OCI-LY7 (cell line): ENCODE data around the gene TLR1. TPM values are rescaled to one million over a fixed set of nuclear protein-coding genes. Genes with fewer than 3 reads are reported as not detected.

Experiments
- BruUV-seq: library from RNA; stranded (reverse); fragments of 400-500 nt; replicated peaks from 2 replicates; lab custom pipeline; 2021; lab: Mats Ljungman, UMichigan
- CTCF ChIA-PET: fragments of 300-600 bp; sonication (Branson Sonifier 250); formaldehyde crosslinking; loops from one replicate; lab custom pipeline; 2022; ENCODE audit warnings: antibody characterized with exemption; ENCODE audit not compliant: unreplicated experiment; lab: Charles Lee
- POLR2A ChIA-PET: fragments of 300-600 bp; sonication (Branson Sonifier 250); formaldehyde crosslinking; loops from one replicate; lab custom pipeline; 2022; ENCODE audit warnings: antibody characterized with exemption; lab: Charles Lee
- DNase-seq: peaks from one replicate; pipeline ENCODE4 v3.0.0-alpha.2; 2015; ENCODE audit warnings: low spot score
- H2AFZ ChIP-seq: fragments of 200-600 bp; sonication (generic), shearing (Covaris generic); 2 replicates; pipeline ENCODE4 v1.6.1; 2014; ENCODE audit warnings: mild to moderate bottlenecking, antibody characterized with exemption, low read length, moderate library complexity
- H3K27ac ChIP-seq: fragments of 200-600 bp; sonication (generic); 2 replicates; pipeline ENCODE4 v1.5.1; 2014; ENCODE audit warnings: mixed run types, low read depth, mild to moderate bottlenecking, moderate library complexity, low read length, inconsistent platforms; ENCODE audit not compliant: poor library complexity, severe bottlenecking
- H3K36me3 ChIP-seq: fragments of 200-600 bp; sonication (generic); 2 replicates; pipeline ENCODE4 v1.6.1; 2014; ENCODE audit warnings: mild to moderate bottlenecking, antibody characterized with exemption, low read length, moderate library complexity, mixed read lengths; ENCODE audit not compliant: insufficient read depth
- H3K4me1 ChIP-seq: fragments of 200-600 bp; sonication (generic); 2 replicates; pipeline ENCODE4 v1.5.1; 2014; ENCODE audit warnings: mild to moderate bottlenecking, low read length; ENCODE audit not compliant: insufficient read depth, poor library complexity, severe bottlenecking
- H3K4me2 ChIP-seq: fragments of 200-600 bp; sonication (generic); 2 replicates; pipeline ENCODE4 v1.6.1; 2014; ENCODE audit warnings: mild to moderate bottlenecking, low read length
- H3K4me3 ChIP-seq: fragments of 200-600 bp; sonication (generic); 2 replicates; pipeline ENCODE4 v1.5.1; 2014; ENCODE audit warnings: mild to moderate bottlenecking, low read depth, low read length; ENCODE audit not compliant: poor library complexity, severe bottlenecking
- H3K79me2 ChIP-seq: fragments of 200-600 bp; sonication (generic); 2 replicates; pipeline ENCODE4 v1.6.1; 2016; ENCODE audit warnings: low read depth, mild to moderate bottlenecking, low read length, moderate library complexity, mixed read lengths; ENCODE audit not compliant: insufficient read depth
- H3K9me2 ChIP-seq: fragments of 200-600 bp; sonication (generic); 2 replicates; pipeline ENCODE4 v1.6.1; 2016; ENCODE audit warnings: mild to moderate bottlenecking, low read length, mixed read lengths; ENCODE audit not compliant: insufficient read depth
- H3K9me3 ChIP-seq: fragments of 200-600 bp; sonication (generic); 2 replicates; pipeline ENCODE4 v1.6.1; 2014; ENCODE audit warnings: mild to moderate bottlenecking, mixed run types, low read length, mixed read lengths
- H4K20me1 ChIP-seq: fragments of 200-600 bp; sonication (generic); 2 replicates; pipeline ENCODE4 v1.6.1; 2014; ENCODE audit warnings: mild to moderate bottlenecking, antibody characterized with exemption, low read length, moderate library complexity, mixed read lengths; ENCODE audit not compliant: insufficient read depth
- EZH2phosphoT487 ChIP-seq: fragments of 200-600 bp; sonication (generic); IDR thresholded peaks from 2 replicates; pipeline ENCODE4 v1.6.1; 2018; ENCODE audit warnings: low read depth, borderline replicate concordance, mild to moderate bottlenecking, mixed run types, antibody characterized with exemption, low read length, moderate library complexity, mixed read lengths
- intact Hi-C: fragments of 100-400 bp; cut with micrococcal nuclease; formaldehyde crosslinking; loops from one replicate; pipeline ENCODE4 v1.10.0; 2022; ENCODE audit not compliant: unreplicated experiment
- total RNA-seq, 2 experiments: library from RNA; depleted of rRNA in 1 of 2; stranded (reverse); fragments of >200 nt in 1 of 2; shearing (Covaris generic) in 1 of 2; gene quantifications; 2 replicates each; pipeline ENCODE4 v1.2.3, GENCODE V29; 2014 to 2022
- TF ChIP-seq, protein P1 (sequence below): fragments of 200-600 bp; sonication (generic); conservative IDR thresholded peaks from 2 replicates; pipeline ENCODE4 v1.5.1; 2014; ENCODE audit warnings: mild to moderate bottlenecking, antibody characterized with exemption, low read length, moderate library complexity, mixed read lengths

Gene TLR1
- total RNA-seq, 2 experiments from 2014 or later, result 3.3 to 7.4 TPM

DNA sequence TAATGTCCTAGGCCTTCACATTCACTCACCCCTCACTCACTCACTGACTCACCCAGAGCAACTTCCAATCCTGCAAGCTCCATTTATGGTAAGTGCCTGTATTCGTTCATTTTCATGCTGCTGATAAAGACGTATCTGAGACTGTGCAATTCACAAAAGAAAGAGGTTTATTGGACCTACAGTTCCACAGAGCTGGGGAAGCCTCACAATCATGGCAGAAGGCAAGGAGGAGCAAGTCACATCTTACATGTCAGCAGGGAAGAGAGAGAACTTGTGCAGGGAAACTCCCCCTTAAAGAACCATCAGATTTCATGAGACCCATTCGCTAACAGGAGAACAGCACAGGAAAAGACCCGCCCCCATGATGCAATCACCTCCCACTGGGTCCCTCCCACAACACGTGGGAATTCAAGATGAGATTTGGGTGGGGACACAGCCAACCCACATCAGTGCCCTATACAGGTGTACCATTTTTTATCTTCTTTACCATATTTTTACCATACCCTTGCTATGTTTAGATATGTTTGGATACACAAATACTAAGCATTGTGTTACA is 18.2 kb upstream of the TLR1 start:
- Histone ChIP-seq H3K9me2 (no peaks in the 10 kb centered on the region), H3K4me1 (no peaks in the 10 kb centered on the region), H3K4me3 (no peak overlapping the region), H2AFZ (no peak overlapping the region), H3K9me3 (no peaks in the 10 kb centered on the region; the same call in 1 of the 2 replicates), H3K79me2 (no peaks in the 10 kb centered on the region), H3K4me2 (no peak overlapping the region), H3K27ac (no peak overlapping the region), H3K36me3 (peaks cover 6% of the 10 kb centered on the region; the same call in 1 of the 2 replicates), H4K20me1 (no peaks in the 10 kb centered on the region)
- POLR2A ChIA-PET, result interaction anchor here (0.6 to 1.7 kb wide), 5 partner anchors 9 to 229 kb away, joined by 3 to 11 read pairs (median 5); no protein-coding TSS in a partner anchor
- CTCF ChIA-PET, result no interaction called here
- intact Hi-C loops, result no loop called here
- TF ChIP-seq EZH2phosphoT487, result no peak
- no peak for DNase-seq
- BruUV-seq, result no TSS peak

DNA sequence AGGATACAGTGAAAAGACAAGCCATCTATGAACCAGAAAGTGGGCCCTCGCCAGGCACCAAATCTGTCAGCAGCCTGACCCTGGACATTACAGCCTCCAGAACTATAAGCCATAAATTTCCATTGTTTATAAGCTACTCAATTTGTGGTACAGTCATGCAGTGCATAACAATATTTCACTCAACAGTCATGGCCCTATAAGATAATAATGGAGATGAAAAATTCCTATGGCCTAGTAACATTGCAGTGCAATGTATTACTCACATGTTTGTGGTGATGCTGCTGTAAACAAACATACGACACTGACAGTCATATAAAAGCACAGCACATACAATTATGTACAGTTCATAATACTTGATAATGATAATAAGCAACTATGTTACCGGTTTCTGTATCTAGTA is 17.1 kb upstream of the TLR1 start:
- Histone ChIP-seq H3K4me1 (peaks cover 6% of the 10 kb centered on the region), H3K36me3 (peaks cover 6% of the 10 kb centered on the region; the same call in 1 of the 2 replicates), H3K9me2 (no peaks in the 10 kb centered on the region), H2AFZ (no peak overlapping the region), H3K9me3 (no peaks in the 10 kb centered on the region; the same call in 1 of the 2 replicates), H4K20me1 (no peaks in the 10 kb centered on the region), H3K27ac (no peak overlapping the region), H3K79me2 (no peaks in the 10 kb centered on the region), H3K4me2 (no peak overlapping the region), H3K4me3 (no peak overlapping the region)
- POLR2A ChIA-PET, result interaction anchor here (1.0 to 1.7 kb wide), 5 partner anchors 10 to 61 kb away, joined by 3 to 11 read pairs (median 5); no protein-coding TSS in a partner anchor
- BruUV-seq, result no TSS peak
- no peak for DNase-seq
- intact Hi-C loops, result no loop called here
- CTCF ChIA-PET, result no interaction called here
- TF ChIP-seq, protein P1, sequence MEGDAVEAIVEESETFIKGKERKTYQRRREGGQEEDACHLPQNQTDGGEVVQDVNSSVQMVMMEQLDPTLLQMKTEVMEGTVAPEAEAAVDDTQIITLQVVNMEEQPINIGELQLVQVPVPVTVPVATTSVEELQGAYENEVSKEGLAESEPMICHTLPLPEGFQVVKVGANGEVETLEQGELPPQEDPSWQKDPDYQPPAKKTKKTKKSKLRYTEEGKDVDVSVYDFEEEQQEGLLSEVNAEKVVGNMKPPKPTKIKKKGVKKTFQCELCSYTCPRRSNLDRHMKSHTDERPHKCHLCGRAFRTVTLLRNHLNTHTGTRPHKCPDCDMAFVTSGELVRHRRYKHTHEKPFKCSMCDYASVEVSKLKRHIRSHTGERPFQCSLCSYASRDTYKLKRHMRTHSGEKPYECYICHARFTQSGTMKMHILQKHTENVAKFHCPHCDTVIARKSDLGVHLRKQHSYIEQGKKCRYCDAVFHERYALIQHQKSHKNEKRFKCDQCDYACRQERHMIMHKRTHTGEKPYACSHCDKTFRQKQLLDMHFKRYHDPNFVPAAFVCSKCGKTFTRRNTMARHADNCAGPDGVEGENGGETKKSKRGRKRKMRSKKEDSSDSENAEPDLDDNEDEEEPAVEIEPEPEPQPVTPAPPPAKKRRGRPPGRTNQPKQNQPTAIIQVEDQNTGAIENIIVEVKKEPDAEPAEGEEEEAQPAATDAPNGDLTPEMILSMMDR, result no peak
- TF ChIP-seq EZH2phosphoT487, result no peak

DNA sequence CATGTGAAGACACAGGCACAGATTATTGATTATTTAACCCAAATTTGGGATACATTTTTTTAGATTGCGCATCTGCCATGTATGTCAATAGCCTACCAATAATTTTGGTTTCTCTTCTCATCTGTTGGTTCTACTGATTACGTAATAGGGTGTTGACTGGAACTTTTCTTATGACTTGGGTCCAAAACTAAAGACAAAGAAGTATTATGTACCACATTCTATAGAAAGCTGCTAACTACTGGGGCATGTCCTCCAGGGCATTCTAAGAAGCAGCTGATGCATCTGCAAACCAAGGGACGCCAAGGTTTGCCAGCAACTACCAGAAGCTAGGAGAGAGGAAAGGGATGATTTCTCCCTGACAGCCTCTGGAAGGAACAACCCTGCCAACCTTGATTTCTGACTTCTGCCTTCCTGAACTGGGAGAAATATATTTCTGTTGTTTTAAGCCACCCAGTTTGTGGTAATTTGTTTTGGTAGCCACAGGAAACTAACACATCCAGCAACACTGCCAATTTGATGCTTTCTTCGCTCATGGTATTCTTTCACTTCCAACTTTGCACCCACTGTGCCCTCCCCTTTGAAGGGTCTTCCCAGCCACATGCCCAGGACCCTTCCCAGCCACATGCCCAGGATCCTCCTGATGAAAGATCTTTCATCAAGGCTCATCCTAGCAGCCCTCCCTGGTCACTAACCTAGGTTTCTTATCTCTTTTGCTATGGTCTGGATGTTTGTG is 15.9 kb upstream of the TLR1 start:
- Histone ChIP-seq H3K79me2 (no peaks in the 10 kb centered on the region), H3K4me1 (peaks cover 18% of the 10 kb centered on the region), H2AFZ (no peak overlapping the region), H4K20me1 (no peaks in the 10 kb centered on the region), H3K36me3 (peaks cover 10% of the 10 kb centered on the region), H3K9me2 (no peaks in the 10 kb centered on the region), H3K9me3 (peaks cover 8% of the 10 kb centered on the region), H3K4me2 (no peak overlapping the region), H3K4me3 (no peak overlapping the region), H3K27ac (no peak overlapping the region)
- intact Hi-C loops, result no loop called here
- DNase-seq, result no peak
- ChIA-PET POLR2A (interaction anchor here (0.9 kb wide), 1 partner anchor 35 kb away, joined by 3 read pairs; no protein-coding TSS in a partner anchor), CTCF (no interaction called here)
- BruUV-seq, result no TSS peak
- TF ChIP-seq, protein P1, result no peak
- no peak for TF ChIP-seq EZH2phosphoT487
